ENCODE results near the gene PCSK1.
"Not testable (repeated sequence)": the region's sequence is repeated elsewhere in the genome, so short reads cannot be mapped to it uniquely, and the experiment has no call there.

PCSK1 gene

GRCh38 chr5:96404191-96404867 lies 28.7 kb downstream of the PCSK1 start:
- Histone ChIP-seq H3K36me3 (ENCODE audit: control insufficient read depth in 1 of 2, insufficient read depth in 2 of 2, low read length in 2 of 2) (no peaks in the 10 kb centered on the region), H3K27ac (ENCODE audit: low read depth, low read length) (no peak overlapping the region), H3K4me3 (ENCODE audit: low read depth in 1 of 2, low read length in 2 of 2) (no peak overlapping the region), H3K4me1 (ENCODE audit: control insufficient read depth in 1 of 2, insufficient read depth in 2 of 2, low read length in 2 of 2) (no peaks in the 10 kb centered on the region), H3K9ac (ENCODE audit: low read depth in 1 of 2, low read length in 2 of 2) (no peak overlapping the region), H3K9me3 (ENCODE audit: control insufficient read depth in 1 of 2, low read length in 2 of 2) (no peaks in the 10 kb centered on the region), H3K27me3 (ENCODE audit: control insufficient read depth in 1 of 2, insufficient read depth in 2 of 2, low read length in 2 of 2) (no peaks in the 10 kb centered on the region)

DNA sequence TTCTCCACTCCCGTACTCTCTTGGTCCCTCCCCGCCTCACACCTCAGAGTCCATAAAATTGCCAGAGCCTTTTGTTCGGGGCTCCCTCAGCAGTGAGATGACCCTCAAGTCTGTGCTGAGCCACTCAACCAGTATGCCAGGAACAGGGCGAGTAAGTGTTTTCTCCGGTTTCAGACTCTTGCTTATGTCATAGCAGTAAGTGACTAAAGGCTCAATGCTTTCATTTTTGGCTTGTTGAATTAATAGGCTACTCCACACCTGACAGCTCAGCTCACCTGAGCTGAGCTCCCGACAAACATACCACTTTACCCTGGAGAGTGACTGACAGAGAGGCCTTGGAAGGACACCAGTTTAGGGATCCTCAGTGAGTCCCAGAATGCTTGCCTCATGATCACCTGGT lies 30.5 kb downstream of the PCSK1 start:
- Histone ChIP-seq H3K4me3 (ENCODE audit: low read depth in 1 of 2, low read length in 2 of 2) (no peak overlapping the region), H3K36me3 (ENCODE audit: control insufficient read depth in 1 of 2, insufficient read depth in 2 of 2, low read length in 2 of 2) (no peaks in the 10 kb centered on the region), H3K27ac (ENCODE audit: low read depth, low read length) (no peak overlapping the region), H3K27me3 (ENCODE audit: control insufficient read depth in 1 of 2, insufficient read depth in 2 of 2, low read length in 2 of 2) (no peaks in the 10 kb centered on the region), H3K9ac (ENCODE audit: low read depth in 1 of 2, low read length in 2 of 2) (no peak overlapping the region), H3K9me3 (ENCODE audit: control insufficient read depth in 1 of 2, low read length in 2 of 2) (no peaks in the 10 kb centered on the region), H3K4me1 (ENCODE audit: control insufficient read depth in 1 of 2, insufficient read depth in 2 of 2, low read length in 2 of 2) (no peaks in the 10 kb centered on the region)

DNA sequence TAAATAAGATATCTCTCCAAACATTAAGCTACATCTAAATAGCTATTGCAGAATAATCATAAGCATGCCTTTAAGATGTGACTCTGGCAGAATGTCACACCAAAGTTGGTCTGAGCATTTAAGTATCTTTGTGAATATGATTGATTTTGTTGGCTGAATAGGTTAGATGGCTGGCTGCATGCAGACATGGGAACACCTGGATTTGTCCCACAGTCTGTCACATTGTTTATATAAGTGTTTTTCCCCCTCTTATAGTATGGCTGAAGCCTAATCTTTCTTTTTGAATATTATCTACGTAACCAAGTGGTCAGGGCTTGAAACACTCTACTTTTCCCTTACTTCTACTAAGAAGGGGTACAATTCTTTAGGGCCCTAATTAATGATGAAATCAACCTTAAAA lies 36.2 kb downstream of the PCSK1 start:
- H3K9me3 ChIP-seq (ENCODE audit: control insufficient read depth in 1 of 2, low read length in 2 of 2) = no peaks in the 10 kb centered on the region
- no peaks in the 10 kb centered on the region for H3K27me3 ChIP-seq (ENCODE audit: control insufficient read depth in 1 of 2, insufficient read depth in 2 of 2, low read length in 2 of 2)
- H3K27ac ChIP-seq (ENCODE audit: low read depth, low read length) = no peak overlapping the region
- no peaks in the 10 kb centered on the region for H3K36me3 ChIP-seq (ENCODE audit: control insufficient read depth in 1 of 2, insufficient read depth in 2 of 2, low read length in 2 of 2)
- no peaks in the 10 kb centered on the region for H3K4me1 ChIP-seq (ENCODE audit: control insufficient read depth in 1 of 2, insufficient read depth in 2 of 2, low read length in 2 of 2)
- no peak overlapping the region for H3K9ac ChIP-seq (ENCODE audit: low read depth in 1 of 2, low read length in 2 of 2)
- H3K4me3 ChIP-seq (ENCODE audit: low read depth in 1 of 2, low read length in 2 of 2) = no peak overlapping the region

DNA sequence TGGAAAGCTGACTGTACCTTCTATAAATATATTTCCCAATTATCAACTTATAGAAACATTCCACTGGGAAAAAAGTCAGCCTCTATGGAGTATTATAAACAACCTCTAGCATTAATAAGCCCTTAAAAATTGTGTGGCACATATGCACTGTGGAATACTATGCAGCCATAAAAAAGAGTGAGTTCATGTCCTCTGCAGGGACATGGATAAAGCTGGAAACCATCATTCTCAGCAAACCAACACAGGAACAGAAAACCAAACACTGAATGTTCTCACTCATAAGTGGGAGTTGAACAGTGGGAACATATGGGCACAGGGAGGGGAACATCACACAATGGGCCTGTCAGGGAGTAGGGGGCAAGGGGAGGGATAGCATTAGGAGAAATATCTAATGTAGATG lies 37.8 kb downstream of the PCSK1 start:
- H3K9me3 ChIP-seq (ENCODE audit: control insufficient read depth in 1 of 2, low read length in 2 of 2); H3K9ac ChIP-seq (ENCODE audit: low read depth in 1 of 2, low read length in 2 of 2); H3K4me1 ChIP-seq (ENCODE audit: control insufficient read depth in 1 of 2, insufficient read depth in 2 of 2, low read length in 2 of 2); H3K27ac ChIP-seq (ENCODE audit: low read depth, low read length); H3K27me3 ChIP-seq (ENCODE audit: control insufficient read depth in 1 of 2, insufficient read depth in 2 of 2, low read length in 2 of 2); H3K4me3 ChIP-seq (ENCODE audit: low read depth in 1 of 2, low read length in 2 of 2); H3K36me3 ChIP-seq (ENCODE audit: control insufficient read depth in 1 of 2, insufficient read depth in 2 of 2, low read length in 2 of 2): not testable (repeated sequence)

DNA sequence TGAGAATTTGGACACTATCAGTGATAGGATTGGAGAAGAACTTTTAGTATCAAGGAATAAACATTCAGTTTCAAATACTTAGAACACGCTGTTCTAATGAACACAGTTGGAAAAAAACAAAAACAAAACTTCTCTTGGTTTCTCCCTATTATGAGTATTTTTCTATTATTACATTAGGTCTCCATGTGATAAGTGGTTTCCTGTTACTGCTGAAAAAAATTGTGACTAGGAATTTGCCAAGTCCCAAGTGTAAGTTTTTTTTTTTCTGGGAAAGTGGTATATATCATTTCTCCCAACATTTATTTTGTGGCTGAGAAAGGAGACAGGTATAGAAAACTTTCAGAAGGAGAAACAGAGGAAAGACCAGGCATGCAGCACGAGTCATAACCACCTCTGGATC lies 41.1 kb downstream of the PCSK1 start:
- H3K9me3 ChIP-seq (ENCODE audit: control insufficient read depth in 1 of 2, low read length in 2 of 2) = no peaks in the 10 kb centered on the region
- H3K4me3 ChIP-seq (ENCODE audit: low read depth in 1 of 2, low read length in 2 of 2) = no peak overlapping the region
- H3K27me3 ChIP-seq (ENCODE audit: control insufficient read depth in 1 of 2, insufficient read depth in 2 of 2, low read length in 2 of 2) = no peaks in the 10 kb centered on the region
- no peaks in the 10 kb centered on the region for H3K36me3 ChIP-seq (ENCODE audit: control insufficient read depth in 1 of 2, insufficient read depth in 2 of 2, low read length in 2 of 2)
- no peak overlapping the region for H3K27ac ChIP-seq (ENCODE audit: low read depth, low read length)
- no peaks in the 10 kb centered on the region for H3K4me1 ChIP-seq (ENCODE audit: control insufficient read depth in 1 of 2, insufficient read depth in 2 of 2, low read length in 2 of 2)
- H3K9ac ChIP-seq (ENCODE audit: low read depth in 1 of 2, low read length in 2 of 2) = no peak overlapping the region

- H3K36me3 ChIP-seq (ENCODE audit: control insufficient read depth in 1 of 2, insufficient read depth in 2 of 2, low read length in 2 of 2) = no peaks in the 10 kb centered on the region
- H3K9me3 ChIP-seq (ENCODE audit: control insufficient read depth in 1 of 2, low read length in 2 of 2) = no peaks in the 10 kb centered on the region
- no peaks in the 10 kb centered on the region for H3K27me3 ChIP-seq (ENCODE audit: control insufficient read depth in 1 of 2, insufficient read depth in 2 of 2, low read length in 2 of 2)
- H3K27ac ChIP-seq (ENCODE audit: low read depth, low read length) = no peak overlapping the region
- H3K4me1 ChIP-seq (ENCODE audit: control insufficient read depth in 1 of 2, insufficient read depth in 2 of 2, low read length in 2 of 2) = no peaks in the 10 kb centered on the region
- no peak overlapping the region for H3K4me3 ChIP-seq (ENCODE audit: low read depth in 1 of 2, low read length in 2 of 2)
- no peak overlapping the region for H3K9ac ChIP-seq (ENCODE audit: low read depth in 1 of 2, low read length in 2 of 2)
Measured at GRCh38 chr5:96388176-96388575, 44.9 kb downstream of the PCSK1 start.

GRCh38 chr5:96387616-96388015 lies 45.4 kb downstream of the PCSK1 start:
- H3K9me3 ChIP-seq (ENCODE audit: control insufficient read depth in 1 of 2, low read length in 2 of 2) = no peaks in the 10 kb centered on the region
- H3K27me3 ChIP-seq (ENCODE audit: control insufficient read depth in 1 of 2, insufficient read depth in 2 of 2, low read length in 2 of 2) = no peaks in the 10 kb centered on the region
- H3K4me1 ChIP-seq (ENCODE audit: control insufficient read depth in 1 of 2, insufficient read depth in 2 of 2, low read length in 2 of 2) = no peaks in the 10 kb centered on the region
- H3K4me3 ChIP-seq (ENCODE audit: low read depth in 1 of 2, low read length in 2 of 2) = no peak overlapping the region
- H3K36me3 ChIP-seq (ENCODE audit: control insufficient read depth in 1 of 2, insufficient read depth in 2 of 2, low read length in 2 of 2) = no peaks in the 10 kb centered on the region
- no peak overlapping the region for H3K9ac ChIP-seq (ENCODE audit: low read depth in 1 of 2, low read length in 2 of 2)
- H3K27ac ChIP-seq (ENCODE audit: low read depth, low read length) = no peak overlapping the region

- Histone ChIP-seq H3K36me3 (ENCODE audit: control insufficient read depth in 1 of 2, insufficient read depth in 2 of 2, low read length in 2 of 2) (no peaks in the 10 kb centered on the region), H3K27ac (ENCODE audit: low read depth, low read length) (no peak overlapping the region), H3K9ac (ENCODE audit: low read depth in 1 of 2, low read length in 2 of 2) (no peak overlapping the region), H3K27me3 (ENCODE audit: control insufficient read depth in 1 of 2, insufficient read depth in 2 of 2, low read length in 2 of 2) (peaks cover 0 to 3% of the 10 kb centered on the region in 2 donors), H3K4me3 (ENCODE audit: low read depth in 1 of 2, low read length in 2 of 2) (no peak overlapping the region), H3K9me3 (ENCODE audit: control insufficient read depth in 1 of 2, low read length in 2 of 2) (no peaks in the 10 kb centered on the region), H3K4me1 (ENCODE audit: control insufficient read depth in 1 of 2, insufficient read depth in 2 of 2, low read length in 2 of 2) (no peaks in the 10 kb centered on the region)
Measured at GRCh38 chr5:96385538-96385937, 47.5 kb downstream of the PCSK1 start.

DNA sequence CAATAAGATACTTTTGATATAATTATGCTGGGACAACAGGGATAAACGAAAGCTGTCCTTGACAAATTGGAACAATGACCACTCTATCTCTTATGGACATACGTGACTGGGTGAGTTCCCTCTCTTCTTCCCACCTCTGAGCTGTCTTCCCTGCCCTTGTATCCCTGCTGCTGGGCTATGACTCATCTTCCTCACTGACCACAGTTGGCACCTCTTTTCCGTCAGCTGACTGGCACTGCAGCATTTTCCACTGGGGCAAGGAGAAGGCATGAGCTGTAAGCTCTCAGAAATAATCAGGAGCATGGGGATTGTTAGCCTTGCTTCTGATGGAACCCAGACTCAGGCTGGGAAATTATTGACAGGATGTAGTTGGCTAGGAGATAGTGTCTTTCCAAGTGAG lies 48.7 kb downstream of the PCSK1 start:
- Histone ChIP-seq H3K27me3 (ENCODE audit: control insufficient read depth in 1 of 2, insufficient read depth in 2 of 2, low read length in 2 of 2) (peaks cover 0 to 3% of the 10 kb centered on the region in 2 donors), H3K4me3 (ENCODE audit: low read depth in 1 of 2, low read length in 2 of 2) (no peak overlapping the region), H3K9ac (ENCODE audit: low read depth in 1 of 2, low read length in 2 of 2) (no peak overlapping the region), H3K9me3 (ENCODE audit: control insufficient read depth in 1 of 2, low read length in 2 of 2) (no peaks in the 10 kb centered on the region), H3K36me3 (ENCODE audit: control insufficient read depth in 1 of 2, insufficient read depth in 2 of 2, low read length in 2 of 2) (no peaks in the 10 kb centered on the region), H3K27ac (ENCODE audit: low read depth, low read length) (no peak overlapping the region), H3K4me1 (ENCODE audit: control insufficient read depth in 1 of 2, insufficient read depth in 2 of 2, low read length in 2 of 2) (no peaks in the 10 kb centered on the region)

DNA sequence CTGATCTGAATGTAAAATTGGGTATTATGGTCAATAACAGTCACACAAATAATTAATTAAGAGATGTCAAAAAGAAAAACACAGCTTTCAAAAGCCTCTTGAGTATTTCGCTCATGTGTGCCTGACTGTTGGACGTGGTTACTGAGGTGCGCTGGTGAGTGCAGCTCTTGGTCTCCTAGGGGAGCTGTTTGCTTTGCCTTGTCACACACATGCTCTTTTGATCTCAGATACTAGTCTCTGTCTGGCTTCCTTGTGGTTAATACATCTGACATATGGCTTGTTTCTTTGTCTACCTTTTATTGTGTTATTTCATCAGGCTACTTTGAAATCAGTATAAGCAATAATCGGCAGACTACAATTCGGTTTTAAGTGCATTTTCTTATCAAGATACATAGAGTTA lies 51.5 kb downstream of the PCSK1 start:
- H3K27me3 ChIP-seq (ENCODE audit: control insufficient read depth in 1 of 2, insufficient read depth in 2 of 2, low read length in 2 of 2) = peaks cover 0 to 3% of the 10 kb centered on the region in 2 donors
- no peak overlapping the region for H3K27ac ChIP-seq (ENCODE audit: low read depth, low read length)
- no peaks in the 10 kb centered on the region for H3K36me3 ChIP-seq (ENCODE audit: control insufficient read depth in 1 of 2, insufficient read depth in 2 of 2, low read length in 2 of 2)
- H3K4me1 ChIP-seq (ENCODE audit: control insufficient read depth in 1 of 2, insufficient read depth in 2 of 2, low read length in 2 of 2) = no peaks in the 10 kb centered on the region
- H3K4me3 ChIP-seq (ENCODE audit: low read depth in 1 of 2, low read length in 2 of 2) = no peak overlapping the region
- H3K9ac ChIP-seq (ENCODE audit: low read depth in 1 of 2, low read length in 2 of 2) = no peak overlapping the region
- H3K9me3 ChIP-seq (ENCODE audit: control insufficient read depth in 1 of 2, low read length in 2 of 2) = no peaks in the 10 kb centered on the region

- Histone ChIP-seq H3K9ac (ENCODE audit: low read depth in 1 of 2, low read length in 2 of 2) (no peak overlapping the region), H3K27ac (ENCODE audit: low read depth, low read length) (no peak overlapping the region), H3K9me3 (ENCODE audit: control insufficient read depth in 1 of 2, low read length in 2 of 2) (no peaks in the 10 kb centered on the region), H3K4me1 (ENCODE audit: control insufficient read depth in 1 of 2, insufficient read depth in 2 of 2, low read length in 2 of 2) (no peaks in the 10 kb centered on the region), H3K4me3 (ENCODE audit: low read depth in 1 of 2, low read length in 2 of 2) (no peak overlapping the region), H3K27me3 (ENCODE audit: control insufficient read depth in 1 of 2, insufficient read depth in 2 of 2, low read length in 2 of 2) (peaks cover 0 to 3% of the 10 kb centered on the region in 2 donors), H3K36me3 (ENCODE audit: control insufficient read depth in 1 of 2, insufficient read depth in 2 of 2, low read length in 2 of 2) (no peaks in the 10 kb centered on the region)
Measured at GRCh38 chr5:96379896-96380295, 53.2 kb downstream of the PCSK1 start.
